Transverse colon (tissue), 3 donors: ENCODE results near the gene BHLHE41.

Experiments
- EP300 ChIP-seq: sonication (generic); formaldehyde crosslinking; IDR thresholded peaks from one replicate; pipeline ENCODE4 v1.6.1; 2017; ENCODE audit warnings: antibody characterized with exemption, low read depth
- POLR2A ChIP-seq: fragments of 450-650 bp; IDR thresholded peaks from one replicate; pipeline ENCODE4 v1.6.1; 2016; ENCODE audit warnings: antibody characterized with exemption, mild to moderate bottlenecking, moderate library complexity
- TF ChIP-seq, protein P1 (sequence below), 5 experiments: fragments of 200-600 bp in 3 of 5; fragments of 450-650 bp in 2 of 5; sonication (generic) in 3 of 5; IDR thresholded peaks; 1 replicate in 2 of 5; 2 replicates in 3 of 5; pipeline ENCODE4 v1.5.1; 2016 to 2017; ENCODE audit warnings: antibody characterized with exemption in 5 of 5, inconsistent platforms in 3 of 5, mild to moderate bottlenecking in 2 of 5, moderate library complexity in 1 of 5

GRCh38 chr12:26162905-26163304 lies 38.1 kb upstream of the BHLHE41 start:
- TF ChIP-seq, protein P1, sequence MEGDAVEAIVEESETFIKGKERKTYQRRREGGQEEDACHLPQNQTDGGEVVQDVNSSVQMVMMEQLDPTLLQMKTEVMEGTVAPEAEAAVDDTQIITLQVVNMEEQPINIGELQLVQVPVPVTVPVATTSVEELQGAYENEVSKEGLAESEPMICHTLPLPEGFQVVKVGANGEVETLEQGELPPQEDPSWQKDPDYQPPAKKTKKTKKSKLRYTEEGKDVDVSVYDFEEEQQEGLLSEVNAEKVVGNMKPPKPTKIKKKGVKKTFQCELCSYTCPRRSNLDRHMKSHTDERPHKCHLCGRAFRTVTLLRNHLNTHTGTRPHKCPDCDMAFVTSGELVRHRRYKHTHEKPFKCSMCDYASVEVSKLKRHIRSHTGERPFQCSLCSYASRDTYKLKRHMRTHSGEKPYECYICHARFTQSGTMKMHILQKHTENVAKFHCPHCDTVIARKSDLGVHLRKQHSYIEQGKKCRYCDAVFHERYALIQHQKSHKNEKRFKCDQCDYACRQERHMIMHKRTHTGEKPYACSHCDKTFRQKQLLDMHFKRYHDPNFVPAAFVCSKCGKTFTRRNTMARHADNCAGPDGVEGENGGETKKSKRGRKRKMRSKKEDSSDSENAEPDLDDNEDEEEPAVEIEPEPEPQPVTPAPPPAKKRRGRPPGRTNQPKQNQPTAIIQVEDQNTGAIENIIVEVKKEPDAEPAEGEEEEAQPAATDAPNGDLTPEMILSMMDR (IDR thresholded peaks at IDR 0.05): no peak
- TF ChIP-seq POLR2A (no peak), EP300 (no peak)
